Osteoblast (primary cell): ENCODE results near the gene KATNB1. TPM values are rescaled to one million over a fixed set of nuclear protein-coding genes. Genes with fewer than 3 reads are reported as not detected.

Source experiments
- DNase-seq: peaks from one replicate; pipeline ENCODE4 v3.0.0; 2011; ENCODE audit warnings: low spot score, mixed read lengths; ENCODE audit not compliant: insufficient read length; ENCODE audit errors: missing footprints
- H2AFZ ChIP-seq: 2 replicates; pipeline ENCODE4 v1.6.0; 2011; ENCODE audit warnings: mild to moderate bottlenecking, low read length
- H3K27ac ChIP-seq: 2 replicates; pipeline ENCODE4 v1.5.1; 2011; ENCODE audit warnings: mild to moderate bottlenecking, low read depth, low read length, moderate library complexity
- H3K27me3 ChIP-seq: 2 replicates; pipeline ENCODE4 v1.6.0; 2012; ENCODE audit warnings: mild to moderate bottlenecking, control low read depth, inconsistent platforms, low read length, moderate library complexity; ENCODE audit not compliant: insufficient read depth
- H3K36me3 ChIP-seq: 2 replicates; pipeline ENCODE4 v1.5.1; 2011; ENCODE audit warnings: mild to moderate bottlenecking, low read length, control low read depth, moderate library complexity; ENCODE audit not compliant: insufficient read depth
- H3K4me1 ChIP-seq: 2 replicates; pipeline ENCODE4 v1.5.1; 2011; ENCODE audit warnings: mild to moderate bottlenecking, low read length, control low read depth, moderate library complexity; ENCODE audit not compliant: insufficient read depth
- H3K4me2 ChIP-seq: 2 replicates; pipeline ENCODE4 v1.6.0; 2011; ENCODE audit warnings: mild to moderate bottlenecking, low read length; ENCODE audit not compliant: insufficient read depth
- H3K4me3 ChIP-seq: fragments of 200-600 bp; sonication (generic); 3 replicates; pipeline ENCODE4 v1.5.1; 2012; ENCODE audit warnings: mild to moderate bottlenecking, low read length, inconsistent platforms; ENCODE audit not compliant: insufficient read depth
- H3K79me2 ChIP-seq: 2 replicates; pipeline ENCODE4 v1.6.0; 2012; ENCODE audit warnings: mild to moderate bottlenecking, low read length, control low read depth, inconsistent platforms; ENCODE audit not compliant: insufficient read depth
- H3K9me3 ChIP-seq: 2 replicates; pipeline ENCODE4 v1.5.1; 2011; ENCODE audit warnings: low read depth, low read length, control low read depth
- H4K20me1 ChIP-seq: 2 replicates; pipeline ENCODE4 v1.6.0; 2012; ENCODE audit warnings: mild to moderate bottlenecking, low read length, control low read depth; ENCODE audit not compliant: insufficient read depth
- CTCF ChIP-seq: IDR thresholded peaks from 2 replicates; pipeline ENCODE4 v1.5.1; 2011; ENCODE audit warnings: mild to moderate bottlenecking, low read depth, low read length, moderate library complexity; ENCODE audit errors: extremely low read depth
- total RNA-seq: library from RNA; depleted of rRNA; stranded (reverse); fragments of >200 nt; gene quantifications from 2 replicates; pipeline ENCODE4 v1.2.3, GENCODE V29; 2012

KATNB1 gene
- total RNA-seq, 1 donor, result 24.6 TPM

- no peak for TF ChIP-seq CTCF
- Histone ChIP-seq H4K20me1 (peaks cover 6% of the 10 kb centered on the region), H3K36me3 (peaks cover 15% of the 10 kb centered on the region), H3K79me2 (peaks cover 2% of the 10 kb centered on the region), H3K4me2 (no peak overlapping the region), H3K27ac (no peak overlapping the region), H3K4me3 (no peak overlapping the region), H2AFZ (no peak overlapping the region), H3K9me3 (no peaks in the 10 kb centered on the region), H3K4me1 (no peaks in the 10 kb centered on the region), H3K27me3 (no peaks in the 10 kb centered on the region)
- no peak for DNase-seq
These were observed 23.0 kb downstream of the KATNB1 start for GRCh38 chr16:57758331-57759117.

- H3K4me3 ChIP-seq, result no peak overlapping the region
- H3K27ac ChIP-seq, result no peak overlapping the region
- TF ChIP-seq CTCF, result no peak
- no peaks in the 10 kb centered on the region for H3K9me3 ChIP-seq
- H3K36me3 ChIP-seq, result peaks cover 15% of the 10 kb centered on the region
- H4K20me1 ChIP-seq, result peaks cover 6% of the 10 kb centered on the region
- H3K4me2 ChIP-seq, result no peak overlapping the region
- DNase-seq, result no peak
- H3K79me2 ChIP-seq, result peaks cover 7% of the 10 kb centered on the region
- no peaks in the 10 kb centered on the region for H3K27me3 ChIP-seq
- H3K4me1 ChIP-seq, result peaks cover 3% of the 10 kb centered on the region
- no peak overlapping the region for H2AFZ ChIP-seq
These were observed 23.6 kb downstream of the KATNB1 start for GRCh38 chr16:57759131-57759530.

- Histone ChIP-seq H3K4me3 (no peak overlapping the region), H3K79me2 (peaks cover 7% of the 10 kb centered on the region), H3K36me3 (peaks cover 15% of the 10 kb centered on the region), H4K20me1 (peaks cover 6% of the 10 kb centered on the region), H3K27ac (no peak overlapping the region), H3K27me3 (no peaks in the 10 kb centered on the region), H3K4me1 (peaks cover 8% of the 10 kb centered on the region), H2AFZ (no peak overlapping the region), H3K9me3 (no peaks in the 10 kb centered on the region), H3K4me2 (no peak overlapping the region)
- no peak for DNase-seq
- TF ChIP-seq CTCF, result no peak
These were observed 24.2 kb downstream of the KATNB1 start for GRCh38 chr16:57759541-57760356.
